ENCODE measurements around the gene UMPS. TPM values are rescaled to one million over a fixed set of nuclear protein-coding genes. Genes with fewer than 3 reads are reported as not detected.

Gene UMPS
- total RNA-seq, 4 donors from 2014 or later, result 20.6 to 30.1 (median 24.8) TPM

DNA sequence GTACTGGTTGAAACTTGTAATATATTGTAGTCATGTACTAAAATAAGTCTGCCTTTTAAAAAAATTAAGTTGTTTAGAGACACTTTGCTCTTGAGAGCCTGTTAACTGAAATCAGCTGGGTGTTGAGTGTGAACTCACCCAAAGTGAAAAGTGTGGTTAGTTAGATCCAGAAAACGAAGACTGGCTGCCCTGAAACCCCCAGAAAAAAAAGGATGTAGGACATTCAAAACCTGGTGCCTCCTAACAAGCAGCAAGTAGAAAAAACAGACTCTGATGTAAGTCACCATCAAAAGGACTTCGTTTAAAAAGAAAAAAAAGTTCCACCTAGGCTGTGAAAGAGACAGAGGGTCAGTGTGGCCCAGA, 40.8 kb downstream of the UMPS start:
- TF ChIP-seq POLR2AphosphoS5 (IDR thresholded peaks at IDR 0.05) (no peak), POLR2A (IDR thresholded peaks at IDR 0.05) (no peak)
- H3K9me3 ChIP-seq, result no peaks in the 10 kb centered on the region
- no peak for DNase-seq (ENCODE audit: low spot score in 2 of 2)
- peaks cover 38% of the 10 kb centered on the region for H3K36me3 ChIP-seq
- 56% methylated on average over 2 of the region's 2 CpGs for WGBS
- no peak overlapping the region for H3K4me3 ChIP-seq
- H3K27me3 ChIP-seq, result no peaks in the 10 kb centered on the region
- no peak overlapping the region for H3K27ac ChIP-seq
- H3K4me1 ChIP-seq, result peaks cover 48% of the 10 kb centered on the region

DNA sequence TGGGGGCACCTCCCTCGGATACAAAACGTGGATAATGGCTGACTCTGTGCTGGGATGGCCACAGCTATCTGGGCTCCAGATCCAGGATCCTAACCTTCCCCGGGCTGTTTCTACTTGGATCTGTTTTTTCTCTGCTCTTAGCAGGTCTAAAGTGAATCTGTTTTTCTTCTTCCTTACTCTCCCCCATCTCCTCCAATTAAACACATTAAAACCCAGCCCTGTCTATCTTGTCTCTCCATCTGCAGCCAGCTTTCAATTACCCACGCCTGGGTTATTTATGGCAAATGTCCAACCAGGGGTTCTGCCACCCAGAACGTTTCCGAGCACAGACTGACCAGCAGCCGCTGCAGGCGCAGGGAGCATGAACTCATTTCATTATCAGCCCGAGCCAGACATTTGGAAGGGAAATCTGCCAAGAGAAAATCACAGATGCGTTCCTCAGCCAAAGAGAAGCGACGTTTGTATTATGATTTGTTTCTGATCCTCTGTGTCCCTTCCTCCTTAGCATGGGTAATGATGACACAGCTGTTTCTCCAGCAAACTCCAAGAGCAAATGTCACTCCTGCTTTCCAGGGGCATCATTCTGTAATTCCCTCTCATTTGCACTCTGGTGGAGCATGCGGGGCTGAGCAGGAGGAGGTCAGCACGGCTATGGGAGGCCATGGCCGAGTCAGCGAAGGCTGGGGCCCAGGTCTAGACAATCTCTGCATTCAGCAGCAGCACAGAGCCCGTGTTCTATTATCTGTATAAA, 42.0 kb downstream of the UMPS start:
- Histone ChIP-seq H3K27me3 (no peaks in the 10 kb centered on the region), H3K36me3 (peaks cover 28% of the 10 kb centered on the region), H3K27ac (no peak overlapping the region), H3K9me3 (no peaks in the 10 kb centered on the region), H3K4me1 (peaks cover 48% of the 10 kb centered on the region), H3K4me3 (no peak overlapping the region)
- WGBS, result 31% methylated on average over 17 of the region's 17 CpGs
- TF ChIP-seq, protein P1, sequence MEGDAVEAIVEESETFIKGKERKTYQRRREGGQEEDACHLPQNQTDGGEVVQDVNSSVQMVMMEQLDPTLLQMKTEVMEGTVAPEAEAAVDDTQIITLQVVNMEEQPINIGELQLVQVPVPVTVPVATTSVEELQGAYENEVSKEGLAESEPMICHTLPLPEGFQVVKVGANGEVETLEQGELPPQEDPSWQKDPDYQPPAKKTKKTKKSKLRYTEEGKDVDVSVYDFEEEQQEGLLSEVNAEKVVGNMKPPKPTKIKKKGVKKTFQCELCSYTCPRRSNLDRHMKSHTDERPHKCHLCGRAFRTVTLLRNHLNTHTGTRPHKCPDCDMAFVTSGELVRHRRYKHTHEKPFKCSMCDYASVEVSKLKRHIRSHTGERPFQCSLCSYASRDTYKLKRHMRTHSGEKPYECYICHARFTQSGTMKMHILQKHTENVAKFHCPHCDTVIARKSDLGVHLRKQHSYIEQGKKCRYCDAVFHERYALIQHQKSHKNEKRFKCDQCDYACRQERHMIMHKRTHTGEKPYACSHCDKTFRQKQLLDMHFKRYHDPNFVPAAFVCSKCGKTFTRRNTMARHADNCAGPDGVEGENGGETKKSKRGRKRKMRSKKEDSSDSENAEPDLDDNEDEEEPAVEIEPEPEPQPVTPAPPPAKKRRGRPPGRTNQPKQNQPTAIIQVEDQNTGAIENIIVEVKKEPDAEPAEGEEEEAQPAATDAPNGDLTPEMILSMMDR (IDR thresholded peaks at IDR 0.05), result no peak
- TF ChIP-seq POLR2A (IDR thresholded peaks at IDR 0.05) (no peak), EP300 (IDR thresholded peaks at IDR 0.05) (no peak)
- no peak for DNase-seq (ENCODE audit: low spot score in 2 of 2)

DNA sequence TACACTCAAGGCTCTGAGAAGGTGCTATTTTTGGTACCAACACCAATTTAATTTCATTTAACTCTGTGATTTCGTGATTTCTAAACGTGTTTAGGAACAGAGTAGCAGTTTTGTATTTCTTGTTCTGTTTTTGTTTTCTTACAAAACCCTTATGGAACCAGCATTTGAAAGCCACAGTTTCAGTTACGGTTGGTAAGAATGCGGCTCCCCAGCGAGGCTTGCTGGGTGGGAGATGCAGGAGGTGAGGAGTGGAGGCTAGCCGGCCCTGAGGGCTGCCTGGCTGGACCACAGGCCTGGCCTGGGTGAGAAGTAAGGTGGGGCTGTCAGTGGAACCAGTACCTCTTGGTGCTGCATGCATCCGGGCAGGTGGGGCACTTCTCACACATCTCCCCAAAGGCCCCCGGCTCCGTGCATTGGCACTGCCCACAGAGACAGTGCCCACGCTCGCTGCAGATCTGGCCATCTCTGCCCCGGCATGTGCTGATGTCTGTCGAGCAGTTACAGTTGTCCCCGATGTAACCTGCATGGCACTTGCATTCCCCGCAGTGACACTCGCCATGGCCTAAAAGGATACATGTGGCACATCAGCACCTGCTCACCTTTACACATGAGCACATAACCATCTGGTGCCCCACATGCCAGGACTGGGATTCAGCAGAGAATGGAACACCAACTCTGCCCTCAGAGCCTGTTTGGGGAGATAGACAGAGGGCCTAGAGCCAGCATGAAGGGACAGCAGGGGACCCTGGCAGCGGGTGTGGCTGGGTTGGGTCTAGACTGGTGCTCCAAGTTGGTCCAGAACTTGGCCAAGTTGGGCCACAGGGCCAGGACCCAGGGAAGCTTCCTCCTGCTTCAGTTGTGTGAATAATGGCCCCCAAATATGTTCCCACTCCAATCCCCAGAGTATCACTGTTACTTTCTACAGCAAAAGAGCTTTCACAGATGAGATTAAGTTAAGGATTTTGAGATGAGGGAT, 43.4 kb downstream of the UMPS start:
- no peak overlapping the region for H3K27ac ChIP-seq
- peaks cover 14% of the 10 kb centered on the region for H3K36me3 ChIP-seq
- 93% methylated on average over 7 of the region's 17 CpGs for WGBS
- no peak for DNase-seq (ENCODE audit: low spot score in 2 of 2)
- H3K4me1 ChIP-seq, result peaks cover 48% of the 10 kb centered on the region
- H3K4me3 ChIP-seq, result no peak overlapping the region
- H3K27me3 ChIP-seq, result no peaks in the 10 kb centered on the region
- no peaks in the 10 kb centered on the region for H3K9me3 ChIP-seq
- TF ChIP-seq POLR2A (IDR thresholded peaks at IDR 0.05) (no peak), EP300 (IDR thresholded peaks at IDR 0.05) (no peak), POLR2AphosphoS5 (IDR thresholded peaks at IDR 0.05) (no peak)
- TF ChIP-seq, protein P1 (IDR thresholded peaks at IDR 0.05), result no peak

- no peak overlapping the region for H3K27ac ChIP-seq
- no peak overlapping the region for H3K4me3 ChIP-seq
- H3K4me1 ChIP-seq, result peaks cover 52% of the 10 kb centered on the region
- WGBS, result 42% methylated on average over 6 of the region's 6 CpGs
- TF ChIP-seq POLR2AphosphoS5 (IDR thresholded peaks at IDR 0.05) (peak in 1 of 3 donors; percentile 7), POLR2A (IDR thresholded peaks at IDR 0.05) (no peak)
- peaks cover 12% of the 10 kb centered on the region for H3K36me3 ChIP-seq
- no peaks in the 10 kb centered on the region for H3K27me3 ChIP-seq
- DNase-seq (ENCODE audit: low spot score in 2 of 2), result no peak
- no peaks in the 10 kb centered on the region for H3K9me3 ChIP-seq
Measured at GRCh38 chr3:124774327-124774718, 44.1 kb downstream of the UMPS start.

DNA sequence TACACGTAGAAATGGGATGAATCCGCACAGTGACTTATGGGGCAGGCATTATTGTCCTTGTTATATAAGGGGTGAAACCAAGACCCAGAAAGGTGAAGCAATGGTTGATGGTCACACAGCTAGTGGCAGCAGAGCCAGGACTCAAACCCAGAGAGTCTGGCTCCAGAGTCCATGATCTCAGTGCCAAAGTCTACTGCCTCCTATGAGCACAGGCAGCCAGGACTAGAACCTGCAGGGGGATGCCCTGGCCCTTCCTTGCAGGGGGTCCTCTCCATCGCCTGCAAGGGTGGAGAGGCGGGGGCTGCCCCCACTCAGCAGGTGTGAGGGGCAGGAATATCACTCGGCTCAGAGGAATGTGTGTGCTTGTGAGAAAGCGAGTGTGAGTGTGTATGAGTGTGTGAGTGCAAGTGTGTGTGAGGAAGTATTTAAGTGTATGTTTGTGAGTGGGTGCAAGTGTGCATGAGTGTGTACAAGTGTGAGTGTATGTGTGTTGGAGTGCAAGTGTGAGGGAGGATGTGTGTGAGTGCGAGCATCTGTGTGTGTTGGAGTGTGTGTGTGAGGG, 44.7 kb downstream of the UMPS start:
- no peak for DNase-seq (ENCODE audit: low spot score in 2 of 2)
- H3K27ac ChIP-seq, result no peak overlapping the region
- no peaks in the 10 kb centered on the region for H3K27me3 ChIP-seq
- H3K9me3 ChIP-seq, result no peaks in the 10 kb centered on the region
- H3K4me1 ChIP-seq, result peaks cover 52% of the 10 kb centered on the region
- H3K4me3 ChIP-seq, result no peak overlapping the region
- 88% methylated on average over 7 of the region's 7 CpGs for WGBS
- no peak for TF ChIP-seq EP300 (IDR thresholded peaks at IDR 0.05)
- TF ChIP-seq, protein P1 (IDR thresholded peaks at IDR 0.05), result no peak
- TF ChIP-seq POLR2A (IDR thresholded peaks at IDR 0.05), result no peak
- TF ChIP-seq POLR2AphosphoS5 (IDR thresholded peaks at IDR 0.05), result no peak
- H3K36me3 ChIP-seq, result peaks cover 11% of the 10 kb centered on the region

- WGBS, result 95% methylated on average over 8 of the region's 9 CpGs
- Histone ChIP-seq H3K9me3 (no peaks in the 10 kb centered on the region), H3K27ac (no peak overlapping the region), H3K4me3 (no peak overlapping the region), H3K27me3 (no peaks in the 10 kb centered on the region), H3K36me3 (peaks cover 5% of the 10 kb centered on the region), H3K4me1 (peaks cover 52% of the 10 kb centered on the region)
- no peak for DNase-seq (ENCODE audit: low spot score in 2 of 2)
- TF ChIP-seq EP300 (IDR thresholded peaks at IDR 0.05), result no peak
- no peak for TF ChIP-seq POLR2A (IDR thresholded peaks at IDR 0.05)
- TF ChIP-seq, protein P1 (IDR thresholded peaks at IDR 0.05), result no peak
- TF ChIP-seq POLR2AphosphoS5 (IDR thresholded peaks at IDR 0.05), result no peak
Measured at GRCh38 chr3:124775877-124776276, 45.6 kb downstream of the UMPS start.

All from suprapubic skin (tissue), 4 donors.